HUES6 (cell line): ENCODE data around the gene RYR3.

Source experiments
- H3K27ac ChIP-seq: 2 replicates; pipeline ENCODE4 v1.7.0; 2013; ENCODE audit warnings: low read depth, mild to moderate bottlenecking, low read length, inconsistent platforms
- H3K27me3 ChIP-seq: 2 replicates; pipeline ENCODE4 v1.6.1; 2013; ENCODE audit warnings: low read length; ENCODE audit not compliant: control insufficient read depth, insufficient read depth
- H3K36me3 ChIP-seq: 2 replicates; pipeline ENCODE4 v1.6.1; 2013; ENCODE audit warnings: low read length; ENCODE audit not compliant: control insufficient read depth, insufficient read depth
- H3K4me1 ChIP-seq: 2 replicates; pipeline ENCODE4 v1.6.1; 2013; ENCODE audit warnings: low read length; ENCODE audit not compliant: control insufficient read depth, insufficient read depth
- H3K4me3 ChIP-seq: 2 replicates; pipeline ENCODE4 v1.5.1; 2013; ENCODE audit warnings: low read depth, low read length
- H3K9ac ChIP-seq: one replicate; pipeline ENCODE4 v1.6.1; 2013; ENCODE audit warnings: mild to moderate bottlenecking, low read length
- H3K9me3 ChIP-seq: 2 replicates; pipeline ENCODE4 v1.6.1; 2013; ENCODE audit warnings: low read depth, low read length; ENCODE audit not compliant: control insufficient read depth, insufficient read depth

RYR3 gene

DNA sequence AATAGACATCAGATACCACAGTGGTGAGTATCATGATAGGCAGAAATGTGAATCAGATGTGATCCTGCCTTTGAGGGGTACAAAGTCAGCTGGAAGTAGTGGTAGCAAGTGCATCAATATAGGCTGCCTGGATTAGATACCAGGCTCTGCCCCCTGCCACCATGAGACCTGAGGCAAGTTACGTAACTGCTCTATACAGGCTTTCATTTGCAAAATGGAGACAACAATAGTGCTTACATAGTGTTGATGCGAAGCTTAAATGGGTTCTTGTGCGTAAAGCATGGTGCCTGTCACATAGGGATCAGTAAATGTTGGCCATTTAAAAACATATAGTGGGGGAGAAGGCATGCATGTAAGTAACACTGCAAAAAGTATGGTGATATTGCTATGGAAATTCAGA, 158.0 kb downstream of the RYR3 start:
- Histone ChIP-seq H3K9me3 (no peaks in the 10 kb centered on the region), H3K27me3 (peaks cover 15% of the 10 kb centered on the region; the same call in 1 of the 2 replicates), H3K36me3 (no peaks in the 10 kb centered on the region), H3K27ac (no peak overlapping the region), H3K4me3 (no peak overlapping the region), H3K9ac (no peak overlapping the region), H3K4me1 (peaks cover 12% of the 10 kb centered on the region)

GRCh38 chr15:33473005-33473404, 162.2 kb downstream of the RYR3 start:
- Histone ChIP-seq H3K9ac (no peak overlapping the region), H3K4me3 (no peak overlapping the region), H3K36me3 (no peaks in the 10 kb centered on the region), H3K27ac (no peak overlapping the region), H3K9me3 (peaks cover 8% of the 10 kb centered on the region), H3K4me1 (peaks cover 12% of the 10 kb centered on the region), H3K27me3 (peaks cover 15% of the 10 kb centered on the region; the same call in 1 of the 2 replicates)

DNA sequence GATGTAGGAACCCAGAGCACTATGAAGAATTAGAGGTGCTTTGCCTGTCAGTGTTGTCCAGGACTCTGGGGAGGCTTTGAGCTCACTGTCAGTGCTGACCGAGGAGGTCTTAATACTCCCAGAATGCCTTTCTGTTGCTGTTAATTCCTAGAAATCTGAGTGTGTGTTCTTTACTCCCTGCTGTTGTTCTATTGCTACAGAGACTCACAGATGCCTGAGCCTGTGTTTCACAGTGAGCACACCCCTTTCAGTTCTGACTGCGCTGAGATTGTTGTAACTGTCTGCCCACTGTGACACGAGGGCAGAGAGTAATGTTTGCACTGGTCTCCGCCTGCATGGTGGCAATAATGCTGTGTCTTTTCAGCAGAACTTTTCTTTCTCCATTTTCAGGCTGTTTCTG, 162.9 kb downstream of the RYR3 start:
- Histone ChIP-seq H3K27ac (no peak overlapping the region), H3K27me3 (peaks cover 15% of the 10 kb centered on the region; the same call in 1 of the 2 replicates), H3K4me3 (no peak overlapping the region), H3K9ac (no peak overlapping the region), H3K9me3 (peaks cover 8% of the 10 kb centered on the region), H3K4me1 (peaks cover 8% of the 10 kb centered on the region), H3K36me3 (no peaks in the 10 kb centered on the region)

DNA sequence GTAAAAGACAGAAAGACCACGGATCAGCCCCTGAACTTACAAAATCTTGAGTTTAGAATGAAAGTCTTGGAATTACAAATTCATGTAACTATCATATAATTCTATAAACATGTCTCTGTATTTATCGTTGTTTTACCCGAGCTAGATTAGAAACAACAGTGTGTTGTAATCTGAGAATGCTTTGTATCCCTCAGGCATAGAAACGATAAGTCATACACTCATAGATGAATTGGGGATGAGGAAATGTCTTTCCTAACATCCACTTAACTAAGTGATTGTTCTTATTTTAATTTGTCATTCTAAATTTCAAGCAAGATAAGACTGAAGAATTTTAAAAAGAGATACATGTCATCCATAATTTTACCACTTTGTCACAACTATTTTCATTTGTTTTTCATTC, 165.3 kb downstream of the RYR3 start:
- Histone ChIP-seq H3K9me3 (peaks cover 8% of the 10 kb centered on the region), H3K36me3 (no peaks in the 10 kb centered on the region), H3K4me1 (no peaks in the 10 kb centered on the region), H3K27me3 (no peaks in the 10 kb centered on the region), H3K27ac (no peak overlapping the region), H3K4me3 (no peak overlapping the region), H3K9ac (no peak overlapping the region)

GRCh38 chr15:33476908-33477307, 166.1 kb downstream of the RYR3 start:
- Histone ChIP-seq H3K9ac (no peak overlapping the region), H3K4me3 (no peak overlapping the region)

DNA sequence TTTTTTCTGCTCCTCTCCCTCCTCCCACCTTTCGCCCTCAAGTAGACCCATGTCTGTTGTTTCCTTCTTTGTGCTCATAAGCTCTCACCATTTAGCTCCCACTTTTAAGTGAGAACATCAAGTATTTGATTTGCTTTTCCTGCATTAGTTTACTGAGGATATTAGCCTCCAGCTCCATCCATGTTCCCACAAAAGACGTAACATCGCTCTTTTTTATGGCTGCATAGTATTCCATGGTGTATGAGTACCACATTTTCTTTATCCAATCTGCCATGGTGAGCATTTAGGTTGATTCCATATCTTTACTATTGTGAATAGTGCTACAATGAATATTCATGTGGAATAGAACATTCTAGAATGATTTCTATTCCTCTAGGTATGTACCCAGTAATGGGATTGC, 178.6 kb downstream of the RYR3 start:
- H3K9ac ChIP-seq: no peak overlapping the region
- H3K27ac ChIP-seq: no peak overlapping the region
- H3K9me3 ChIP-seq: peaks cover 3% of the 10 kb centered on the region
- no peak overlapping the region for H3K4me3 ChIP-seq
- H3K4me1 ChIP-seq: no peaks in the 10 kb centered on the region
- no peaks in the 10 kb centered on the region for H3K27me3 ChIP-seq
- no peaks in the 10 kb centered on the region for H3K36me3 ChIP-seq

More at GRCh38 chr15:33476908-33477307, 166.1 kb downstream of the RYR3 start:
- H3K27me3 ChIP-seq: no peaks in the 10 kb centered on the region
- no peak overlapping the region for H3K27ac ChIP-seq
- no peaks in the 10 kb centered on the region for H3K4me1 ChIP-seq
- no peaks in the 10 kb centered on the region for H3K36me3 ChIP-seq
- peaks cover 8% of the 10 kb centered on the region for H3K9me3 ChIP-seq

DNA sequence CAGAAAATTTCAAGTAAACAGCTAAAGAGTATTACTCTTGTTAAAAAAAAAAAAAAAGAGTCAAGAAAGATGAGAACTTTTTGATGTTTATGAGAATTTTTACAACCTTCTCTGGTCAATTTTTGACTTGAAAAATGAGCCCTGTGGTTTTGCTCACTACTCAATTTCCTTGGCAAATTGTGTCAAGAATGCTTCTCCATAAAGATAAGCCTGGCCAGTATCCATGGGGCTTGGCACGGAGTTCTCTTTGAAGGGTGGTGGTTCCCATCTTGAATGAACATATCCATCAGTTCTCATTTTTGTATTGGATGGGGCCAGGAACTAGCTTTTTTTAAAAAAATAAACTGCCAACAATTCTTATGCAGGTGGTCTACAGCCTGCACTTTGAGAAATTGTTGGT, 179.9 kb downstream of the RYR3 start:
- Histone ChIP-seq H3K27ac (no peak overlapping the region), H3K4me3 (no peak overlapping the region)

GRCh38 chr15:33492434-33493052, 181.8 kb downstream of the RYR3 start:
- Histone ChIP-seq H3K4me3 (no peak overlapping the region), H3K27me3 (no peaks in the 10 kb centered on the region), H3K4me1 (no peaks in the 10 kb centered on the region), H3K9me3 (peaks cover 3% of the 10 kb centered on the region), H3K36me3 (no peaks in the 10 kb centered on the region), H3K27ac (no peak overlapping the region), H3K9ac (no peak overlapping the region)

More for the DNA sequence above, 179.9 kb downstream of the RYR3 start:
- Histone ChIP-seq H3K9me3 (peaks cover 3% of the 10 kb centered on the region), H3K27me3 (no peaks in the 10 kb centered on the region), H3K4me1 (no peaks in the 10 kb centered on the region), H3K9ac (no peak overlapping the region), H3K36me3 (no peaks in the 10 kb centered on the region)

- H3K27ac ChIP-seq: no peak overlapping the region
- peaks cover 2% of the 10 kb centered on the region for H3K9me3 ChIP-seq
- no peak overlapping the region for H3K9ac ChIP-seq
- H3K4me3 ChIP-seq: no peak overlapping the region
- H3K4me1 ChIP-seq: no peaks in the 10 kb centered on the region
- no peaks in the 10 kb centered on the region for H3K36me3 ChIP-seq
- H3K27me3 ChIP-seq: no peaks in the 10 kb centered on the region
These were observed 183.5 kb downstream of the RYR3 start for GRCh38 chr15:33494306-33494705.

DNA sequence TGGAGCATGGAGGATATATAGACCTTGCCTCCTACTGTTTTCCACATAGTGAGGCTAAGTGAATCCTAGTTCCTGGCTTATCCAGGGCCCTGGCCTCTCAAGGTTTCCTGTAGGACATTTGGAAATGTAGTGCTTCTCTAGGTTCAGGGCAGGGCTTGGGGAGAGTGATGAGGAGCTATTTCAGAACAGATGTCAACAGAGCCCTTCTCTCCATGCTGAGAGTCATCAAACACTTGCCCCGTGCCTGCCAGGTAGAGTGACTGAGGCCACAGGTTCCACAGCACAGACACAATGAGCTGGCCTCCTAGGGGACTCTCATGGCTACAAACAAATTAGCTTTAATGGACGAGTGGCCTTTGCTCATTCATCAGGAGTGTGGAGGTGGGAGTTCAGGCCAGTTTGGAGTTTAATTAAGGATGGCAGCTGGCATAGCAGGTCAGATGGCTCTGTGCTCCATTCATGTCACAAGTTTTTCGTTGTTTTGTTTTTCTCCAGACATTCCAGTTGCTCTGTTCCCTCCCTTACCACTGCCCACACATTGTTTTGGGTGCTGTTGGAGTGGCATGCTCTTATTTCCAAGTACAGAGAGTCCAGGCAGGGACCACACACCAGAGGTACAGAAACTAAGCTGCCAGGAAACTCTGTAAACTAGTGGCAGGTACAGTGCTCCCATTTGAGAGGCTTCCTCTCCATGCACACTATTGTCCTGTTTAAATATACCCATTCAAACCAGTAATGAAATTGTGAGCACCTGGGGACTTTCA, 189.8 kb downstream of the RYR3 start:
- H3K4me1 ChIP-seq: no peaks in the 10 kb centered on the region
- no peak overlapping the region for H3K9ac ChIP-seq
- no peaks in the 10 kb centered on the region for H3K36me3 ChIP-seq
- no peaks in the 10 kb centered on the region for H3K27me3 ChIP-seq
- H3K9me3 ChIP-seq: no peaks in the 10 kb centered on the region
- no peak overlapping the region for H3K4me3 ChIP-seq
- no peak overlapping the region for H3K27ac ChIP-seq

- Histone ChIP-seq H3K9me3 (no peaks in the 10 kb centered on the region), H3K4me3 (no peak overlapping the region), H3K27ac (no peak overlapping the region), H3K4me1 (peaks cover 13% of the 10 kb centered on the region), H3K36me3 (no peaks in the 10 kb centered on the region), H3K9ac (no peak overlapping the region), H3K27me3 (no peaks in the 10 kb centered on the region)
These were observed 192.9 kb downstream of the RYR3 start for GRCh38 chr15:33503681-33504080.
